OCI-LY7 (cell line): ENCODE measurements around the gene DND1. TPM values are rescaled to one million over a fixed set of nuclear protein-coding genes. Genes with fewer than 3 reads are reported as not detected.

Experiments used
- BruUV-seq: library from RNA; stranded (reverse); fragments of 400-500 nt; replicated peaks from 2 replicates; lab custom pipeline; 2021; lab: Mats Ljungman, UMichigan
- CTCF ChIA-PET: fragments of 300-600 bp; sonication (Branson Sonifier 250); formaldehyde crosslinking; loops from one replicate; lab custom pipeline; 2022; ENCODE audit warnings: antibody characterized with exemption; ENCODE audit not compliant: unreplicated experiment; lab: Charles Lee
- POLR2A ChIA-PET: fragments of 300-600 bp; sonication (Branson Sonifier 250); formaldehyde crosslinking; loops from one replicate; lab custom pipeline; 2022; ENCODE audit warnings: antibody characterized with exemption; lab: Charles Lee
- DNase-seq: peaks from one replicate; pipeline ENCODE4 v3.0.0-alpha.2; 2015; ENCODE audit warnings: low spot score
- H2AFZ ChIP-seq: fragments of 200-600 bp; sonication (generic), shearing (Covaris generic); 2 replicates; pipeline ENCODE4 v1.6.1; 2014; ENCODE audit warnings: mild to moderate bottlenecking, antibody characterized with exemption, low read length, moderate library complexity
- H3K27ac ChIP-seq: fragments of 200-600 bp; sonication (generic); 2 replicates; pipeline ENCODE4 v1.5.1; 2014; ENCODE audit warnings: mixed run types, low read depth, mild to moderate bottlenecking, moderate library complexity, low read length, inconsistent platforms; ENCODE audit not compliant: poor library complexity, severe bottlenecking
- H3K36me3 ChIP-seq: fragments of 200-600 bp; sonication (generic); 2 replicates; pipeline ENCODE4 v1.6.1; 2014; ENCODE audit warnings: mild to moderate bottlenecking, antibody characterized with exemption, low read length, moderate library complexity, mixed read lengths; ENCODE audit not compliant: insufficient read depth
- H3K4me1 ChIP-seq: fragments of 200-600 bp; sonication (generic); 2 replicates; pipeline ENCODE4 v1.5.1; 2014; ENCODE audit warnings: mild to moderate bottlenecking, low read length; ENCODE audit not compliant: insufficient read depth, poor library complexity, severe bottlenecking
- H3K4me2 ChIP-seq: fragments of 200-600 bp; sonication (generic); 2 replicates; pipeline ENCODE4 v1.6.1; 2014; ENCODE audit warnings: mild to moderate bottlenecking, low read length
- H3K4me3 ChIP-seq: fragments of 200-600 bp; sonication (generic); 2 replicates; pipeline ENCODE4 v1.5.1; 2014; ENCODE audit warnings: mild to moderate bottlenecking, low read depth, low read length; ENCODE audit not compliant: poor library complexity, severe bottlenecking
- H3K79me2 ChIP-seq: fragments of 200-600 bp; sonication (generic); 2 replicates; pipeline ENCODE4 v1.6.1; 2016; ENCODE audit warnings: low read depth, mild to moderate bottlenecking, low read length, moderate library complexity, mixed read lengths; ENCODE audit not compliant: insufficient read depth
- H3K9me2 ChIP-seq: fragments of 200-600 bp; sonication (generic); 2 replicates; pipeline ENCODE4 v1.6.1; 2016; ENCODE audit warnings: mild to moderate bottlenecking, low read length, mixed read lengths; ENCODE audit not compliant: insufficient read depth
- H3K9me3 ChIP-seq: fragments of 200-600 bp; sonication (generic); 2 replicates; pipeline ENCODE4 v1.6.1; 2014; ENCODE audit warnings: mild to moderate bottlenecking, mixed run types, low read length, mixed read lengths
- H4K20me1 ChIP-seq: fragments of 200-600 bp; sonication (generic); 2 replicates; pipeline ENCODE4 v1.6.1; 2014; ENCODE audit warnings: mild to moderate bottlenecking, antibody characterized with exemption, low read length, moderate library complexity, mixed read lengths; ENCODE audit not compliant: insufficient read depth
- EZH2phosphoT487 ChIP-seq: fragments of 200-600 bp; sonication (generic); IDR thresholded peaks from 2 replicates; pipeline ENCODE4 v1.6.1; 2018; ENCODE audit warnings: low read depth, borderline replicate concordance, mild to moderate bottlenecking, mixed run types, antibody characterized with exemption, low read length, moderate library complexity, mixed read lengths
- intact Hi-C: fragments of 100-400 bp; cut with micrococcal nuclease; formaldehyde crosslinking; loops from one replicate; pipeline ENCODE4 v1.10.0; 2022; ENCODE audit not compliant: unreplicated experiment
- microRNA-seq: library from miRNA; unstranded; fragments of <30 nt; microRNA quantifications from one replicate; pipeline ENCODE4 v1.2.0, GENCODE V29; 2022; ENCODE audit warnings: borderline replicate concordance
- small RNA-seq: library from RNA; depleted of rRNA; stranded (forward); fragments of <200 nt; gene quantifications from one replicate; pipeline ENCODE3, GENCODE V24; 2014
- total RNA-seq, 2 experiments: library from RNA; depleted of rRNA in 1 of 2; stranded (reverse); fragments of >200 nt in 1 of 2; shearing (Covaris generic) in 1 of 2; gene quantifications; 2 replicates each; pipeline ENCODE4 v1.2.3, GENCODE V29; 2014 to 2022
- TF ChIP-seq, protein P1 (sequence below): fragments of 200-600 bp; sonication (generic); conservative IDR thresholded peaks from 2 replicates; pipeline ENCODE4 v1.5.1; 2014; ENCODE audit warnings: mild to moderate bottlenecking, antibody characterized with exemption, low read length, moderate library complexity, mixed read lengths

DND1 gene
- total RNA-seq, 2 experiments from 2014 or later, result 2.2 to 4.5 TPM

DNA sequence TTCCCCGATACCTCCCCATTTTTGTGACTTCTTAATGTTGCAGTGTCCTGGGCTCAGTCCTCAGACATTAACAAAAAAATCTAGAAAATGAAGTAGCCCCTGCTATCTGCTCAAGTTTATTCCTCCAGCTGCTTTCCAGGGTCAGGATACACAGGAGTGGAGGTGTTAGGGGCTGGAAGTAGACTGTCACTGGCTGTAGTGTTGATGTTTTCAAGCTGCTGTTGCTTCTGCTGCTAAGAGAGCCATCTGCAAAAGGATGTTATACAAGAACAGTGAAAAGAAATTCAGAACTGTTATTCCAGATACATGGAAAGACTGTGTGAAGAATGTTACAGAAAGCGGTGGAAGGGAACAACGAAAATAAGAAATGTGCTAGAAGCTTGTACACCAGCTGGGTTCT, 51.1 kb downstream of the DND1 start:
- CTCF ChIA-PET, result no interaction called here
- BruUV-seq, result no TSS peak

More for the DNA sequence above, 51.1 kb downstream of the DND1 start:
- no peak overlapping the region for H3K27ac ChIP-seq
- intact Hi-C loops, result loop anchor here (10.0 kb wide), 1 partner anchor 408 kb away; no protein-coding TSS in a partner anchor
- no peak overlapping the region for H2AFZ ChIP-seq
- no peaks in the 10 kb centered on the region for H4K20me1 ChIP-seq
- no peaks in the 10 kb centered on the region for H3K36me3 ChIP-seq
- no peak overlapping the region for H3K4me3 ChIP-seq
- POLR2A ChIA-PET, result no interaction called here
- TF ChIP-seq EZH2phosphoT487, result no peak
- TF ChIP-seq, protein P1, sequence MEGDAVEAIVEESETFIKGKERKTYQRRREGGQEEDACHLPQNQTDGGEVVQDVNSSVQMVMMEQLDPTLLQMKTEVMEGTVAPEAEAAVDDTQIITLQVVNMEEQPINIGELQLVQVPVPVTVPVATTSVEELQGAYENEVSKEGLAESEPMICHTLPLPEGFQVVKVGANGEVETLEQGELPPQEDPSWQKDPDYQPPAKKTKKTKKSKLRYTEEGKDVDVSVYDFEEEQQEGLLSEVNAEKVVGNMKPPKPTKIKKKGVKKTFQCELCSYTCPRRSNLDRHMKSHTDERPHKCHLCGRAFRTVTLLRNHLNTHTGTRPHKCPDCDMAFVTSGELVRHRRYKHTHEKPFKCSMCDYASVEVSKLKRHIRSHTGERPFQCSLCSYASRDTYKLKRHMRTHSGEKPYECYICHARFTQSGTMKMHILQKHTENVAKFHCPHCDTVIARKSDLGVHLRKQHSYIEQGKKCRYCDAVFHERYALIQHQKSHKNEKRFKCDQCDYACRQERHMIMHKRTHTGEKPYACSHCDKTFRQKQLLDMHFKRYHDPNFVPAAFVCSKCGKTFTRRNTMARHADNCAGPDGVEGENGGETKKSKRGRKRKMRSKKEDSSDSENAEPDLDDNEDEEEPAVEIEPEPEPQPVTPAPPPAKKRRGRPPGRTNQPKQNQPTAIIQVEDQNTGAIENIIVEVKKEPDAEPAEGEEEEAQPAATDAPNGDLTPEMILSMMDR, result no peak
- H3K79me2 ChIP-seq, result no peaks in the 10 kb centered on the region
- no peaks in the 10 kb centered on the region for H3K4me1 ChIP-seq
- no peak overlapping the region for H3K4me2 ChIP-seq
- H3K9me3 ChIP-seq, result 0 out of 2 replicates have a peak, but pooled peaks cover 4% of the 10 kb centered on the region
- no peaks in the 10 kb centered on the region for H3K9me2 ChIP-seq
- DNase-seq, result no peak

Small RNA genes within 50 kb of the gene (microRNA-seq; reads per million reads assigned to microRNA genes)
- gene MIR3655, result 3.8 reads per million

Small RNA genes within 50 kb of the gene (small RNA-seq; reads per million reads assigned to genes)
- gene VTRNA1-1 (not detected), gene VTRNA1-2 (not detected)

Other genes starting within 250 kb of the DND1 start
- gene EIF4EBP3, start 125.9 kb downstream of the DND1 start, total RNA-seq (2014; rRNA removed; shearing (Covaris generic)), result 0.98 TPM in 1 of 2 replicates, not detected in the other
- gene EIF4EBP3, start 125.9 kb downstream of the DND1 start, total RNA-seq (2022), result 7.9 and 8.3 TPM in 2 replicates
- gene SRA1, start 116.1 kb downstream of the DND1 start, total RNA-seq (2014; rRNA removed; shearing (Covaris generic)), result 18.8 and 19.1 TPM in 2 replicates
- 21.3 and 24.5 TPM in 2 replicates for gene SRA1, start 116.1 kb downstream of the DND1 start, total RNA-seq (2022)
- 22.7 and 37.9 TPM in 2 replicates for gene APBB3, start 109.0 kb downstream of the DND1 start, total RNA-seq (2014; rRNA removed; shearing (Covaris generic))
- 32.1 and 32.2 TPM in 2 replicates for gene APBB3, start 109.0 kb downstream of the DND1 start, total RNA-seq (2022)
- 19.6 and 29.1 TPM in 2 replicates for gene SLC35A4, start 108.7 kb downstream of the DND1 start, total RNA-seq (2014; rRNA removed; shearing (Covaris generic))
- 48.7 TPM in 2 replicates for gene SLC35A4, start 108.7 kb downstream of the DND1 start, total RNA-seq (2022)
- 0.54 and 1.0 TPM in 2 replicates for gene CD14, start 40.4 kb downstream of the DND1 start, total RNA-seq (2014; rRNA removed; shearing (Covaris generic))
- gene CD14, start 40.4 kb downstream of the DND1 start, total RNA-seq (2022), result 0.52 and 0.76 TPM in 2 replicates
- 15.4 and 26.9 TPM in 2 replicates for gene TMCO6, start 34.1 kb downstream of the DND1 start, total RNA-seq (2014; rRNA removed; shearing (Covaris generic))
- 36.8 and 38.8 TPM in 2 replicates for gene TMCO6, start 34.1 kb downstream of the DND1 start, total RNA-seq (2022)
- 107 and 166 TPM in 2 replicates for gene NDUFA2, start 25.9 kb downstream of the DND1 start, total RNA-seq (2014; rRNA removed; shearing (Covaris generic))
- 63.4 and 70.3 TPM in 2 replicates for gene NDUFA2, start 25.9 kb downstream of the DND1 start, total RNA-seq (2022)
- 64.4 and 83.7 TPM in 2 replicates for gene IK, start 25.7 kb downstream of the DND1 start, total RNA-seq (2014; rRNA removed; shearing (Covaris generic))
- 90.4 and 99.3 TPM in 2 replicates for gene IK, start 25.7 kb downstream of the DND1 start, total RNA-seq (2022)
- 18.7 and 23.9 TPM in 2 replicates for gene WDR55, start 8.7 kb downstream of the DND1 start, total RNA-seq (2014; rRNA removed; shearing (Covaris generic))
- gene WDR55, start 8.7 kb downstream of the DND1 start, total RNA-seq (2022), result 31.5 and 34.2 TPM in 2 replicates
- 43.7 and 44.3 TPM in 2 replicates for gene HARS1, start 17.8 kb upstream of the DND1 start, total RNA-seq (2014; rRNA removed; shearing (Covaris generic))
- gene HARS1, start 17.8 kb upstream of the DND1 start, total RNA-seq (2022), result 61.4 and 61.6 TPM in 2 replicates
- 20.8 and 23.4 TPM in 2 replicates for gene HARS2, start 17.9 kb upstream of the DND1 start, total RNA-seq (2014; rRNA removed; shearing (Covaris generic))
- 27.3 and 27.5 TPM in 2 replicates for gene HARS2, start 17.9 kb upstream of the DND1 start, total RNA-seq (2022)
- 24.8 and 40.0 TPM in 2 replicates for gene ZMAT2, start 26.9 kb upstream of the DND1 start, total RNA-seq (2014; rRNA removed; shearing (Covaris generic))
- gene ZMAT2, start 26.9 kb upstream of the DND1 start, total RNA-seq (2022), result 41.6 and 44.9 TPM in 2 replicates
- not detected in 2 replicates for gene PCDHA1, start 112.6 kb upstream of the DND1 start, total RNA-seq (2014; rRNA removed; shearing (Covaris generic))
- not detected in 2 replicates for gene PCDHA1, start 112.6 kb upstream of the DND1 start, total RNA-seq (2022)
- gene PCDHA2, start 121.3 kb upstream of the DND1 start, total RNA-seq (2014; rRNA removed; shearing (Covaris generic)), result not detected in 2 replicates
- not detected in 2 replicates for gene PCDHA2, start 121.3 kb upstream of the DND1 start, total RNA-seq (2022)
- gene PCDHA3, start 127.5 kb upstream of the DND1 start, total RNA-seq (2014; rRNA removed; shearing (Covaris generic)), result not detected in 2 replicates
- gene PCDHA3, start 127.5 kb upstream of the DND1 start, total RNA-seq (2022), result not detected in 2 replicates
- gene PCDHA4, start 133.5 kb upstream of the DND1 start, total RNA-seq (2014; rRNA removed; shearing (Covaris generic)), result not detected in 2 replicates
- gene PCDHA4, start 133.5 kb upstream of the DND1 start, total RNA-seq (2022), result not detected in 2 replicates
- not detected in 2 replicates for gene PCDHA5, start 148.0 kb upstream of the DND1 start, total RNA-seq (2014; rRNA removed; shearing (Covaris generic))
- not detected in 2 replicates for gene PCDHA5, start 148.0 kb upstream of the DND1 start, total RNA-seq (2022)
- not detected in 2 replicates for gene PCDHA6, start 154.4 kb upstream of the DND1 start, total RNA-seq (2014; rRNA removed; shearing (Covaris generic))
- gene PCDHA6, start 154.4 kb upstream of the DND1 start, total RNA-seq (2022), result not detected in 2 replicates
- not detected in 2 replicates for gene PCDHA7, start 160.7 kb upstream of the DND1 start, total RNA-seq (2014; rRNA removed; shearing (Covaris generic))
- not detected in 2 replicates for gene PCDHA7, start 160.7 kb upstream of the DND1 start, total RNA-seq (2022)
- gene PCDHA8, start 167.6 kb upstream of the DND1 start, total RNA-seq (2014; rRNA removed; shearing (Covaris generic)), result not detected in 2 replicates
- gene PCDHA8, start 167.6 kb upstream of the DND1 start, total RNA-seq (2022), result not detected in 2 replicates
- gene PCDHA9, start 174.8 kb upstream of the DND1 start, total RNA-seq (2014; rRNA removed; shearing (Covaris generic)), result not detected in 2 replicates
- gene PCDHA9, start 174.8 kb upstream of the DND1 start, total RNA-seq (2022), result not detected in 2 replicates
- not detected in 2 replicates for gene PCDHA10, start 182.3 kb upstream of the DND1 start, total RNA-seq (2014; rRNA removed; shearing (Covaris generic))
- gene PCDHA10, start 182.3 kb upstream of the DND1 start, total RNA-seq (2022), result not detected in 2 replicates
- gene PCDHA11, start 195.4 kb upstream of the DND1 start, total RNA-seq (2014; rRNA removed; shearing (Covaris generic)), result not detected in 2 replicates
- gene PCDHA11, start 195.4 kb upstream of the DND1 start, total RNA-seq (2022), result not detected in 2 replicates
- gene PCDHA12, start 201.7 kb upstream of the DND1 start, total RNA-seq (2014; rRNA removed; shearing (Covaris generic)), result not detected in 2 replicates
- not detected in 2 replicates for gene PCDHA12, start 201.7 kb upstream of the DND1 start, total RNA-seq (2022)
- gene PCDHA13, start 208.5 kb upstream of the DND1 start, total RNA-seq (2014; rRNA removed; shearing (Covaris generic)), result not detected in 2 replicates
- gene PCDHA13, start 208.5 kb upstream of the DND1 start, total RNA-seq (2022), result not detected in 2 replicates